Osteocyte (in vitro differentiated cells): ENCODE results near the gene PARK7. TPM values are rescaled to one million over a fixed set of nuclear protein-coding genes. Genes with fewer than 3 reads are reported as not detected.

ENCODE experiments used
- DNase-seq: peaks from one replicate; pipeline ENCODE4 v3.0.0; 2021; ENCODE audit warnings: mixed read lengths; ENCODE audit not compliant: unreplicated experiment; ENCODE audit errors: extremely low spot score
- H3K27ac Mint-ChIP-seq: one replicate; pipeline ENCODE4 v1.8.0; 2021; ENCODE audit warnings: mild to moderate bottlenecking, mixed read lengths; ENCODE audit not compliant: unreplicated experiment
- H3K27me3 Mint-ChIP-seq: one replicate; pipeline ENCODE4 v1.8.0; 2021; ENCODE audit warnings: mixed read lengths; ENCODE audit not compliant: unreplicated experiment
- H3K36me3 Mint-ChIP-seq: one replicate; pipeline ENCODE4 v1.8.0; 2021; ENCODE audit warnings: mixed read lengths; ENCODE audit not compliant: unreplicated experiment
- H3K4me1 Mint-ChIP-seq: one replicate; pipeline ENCODE4 v1.8.0; 2021; ENCODE audit warnings: mixed read lengths; ENCODE audit not compliant: unreplicated experiment
- H3K4me3 Mint-ChIP-seq: one replicate; pipeline ENCODE4 v1.8.0; 2021; ENCODE audit warnings: mild to moderate bottlenecking, moderate library complexity, mixed read lengths; ENCODE audit not compliant: unreplicated experiment
- H3K9me3 Mint-ChIP-seq: one replicate; pipeline ENCODE4 v1.8.0; 2021; ENCODE audit warnings: mixed read lengths; ENCODE audit not compliant: unreplicated experiment
- CTCF ChIP-seq: fragments of 200-600 bp; sonication (generic); IDR thresholded peaks from 2 replicates; pipeline ENCODE4 v1.5.0; 2021; ENCODE audit warnings: antibody characterized with exemption, mild to moderate bottlenecking, moderate library complexity
- total RNA-seq: library from RNA; stranded (reverse); gene quantifications from 2 replicates; pipeline ENCODE4 v1.2.1, GENCODE V29; 2021

The PARK7 gene
- total RNA-seq, 1 donor from 2014 or later, result 263 TPM

DNA sequence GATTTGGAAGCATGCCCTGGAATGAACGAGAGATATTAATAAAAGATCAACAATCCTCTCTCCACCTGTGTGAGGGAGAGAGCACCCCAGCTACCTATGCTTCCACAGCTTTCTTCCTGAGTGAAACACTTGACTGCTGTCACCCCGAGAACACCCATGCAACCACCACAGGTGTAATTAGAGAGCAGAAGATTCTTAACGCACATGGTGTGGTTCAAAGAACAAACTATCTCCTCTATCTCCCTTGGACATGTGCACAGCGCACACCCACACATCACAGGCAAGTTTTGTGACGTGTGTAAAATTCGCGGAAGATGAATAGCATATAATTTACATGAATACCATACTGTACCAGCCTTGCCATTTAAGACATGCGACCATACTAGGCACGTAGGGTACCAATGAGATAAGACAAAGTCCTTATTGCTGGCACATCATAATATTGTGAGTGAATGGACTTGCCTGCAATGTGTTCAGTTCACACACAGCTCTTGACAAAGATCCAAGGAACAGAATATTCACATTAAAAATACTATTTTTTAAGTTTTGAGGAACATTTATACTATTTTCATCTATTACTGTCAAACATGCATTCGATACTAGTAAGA lies 53.0 kb downstream of the PARK7 start:
- Mint-ChIP-seq H3K27me3 (no peaks in the 10 kb centered on the region), H3K4me1 (peaks cover 52% of the 10 kb centered on the region), H3K9me3 (no peaks in the 10 kb centered on the region), H3K36me3 (peaks cover 42% of the 10 kb centered on the region), H3K4me3 (no peak overlapping the region), H3K27ac (no peak overlapping the region)
- no peak for TF ChIP-seq CTCF
- DNase-seq, result no peak

DNA sequence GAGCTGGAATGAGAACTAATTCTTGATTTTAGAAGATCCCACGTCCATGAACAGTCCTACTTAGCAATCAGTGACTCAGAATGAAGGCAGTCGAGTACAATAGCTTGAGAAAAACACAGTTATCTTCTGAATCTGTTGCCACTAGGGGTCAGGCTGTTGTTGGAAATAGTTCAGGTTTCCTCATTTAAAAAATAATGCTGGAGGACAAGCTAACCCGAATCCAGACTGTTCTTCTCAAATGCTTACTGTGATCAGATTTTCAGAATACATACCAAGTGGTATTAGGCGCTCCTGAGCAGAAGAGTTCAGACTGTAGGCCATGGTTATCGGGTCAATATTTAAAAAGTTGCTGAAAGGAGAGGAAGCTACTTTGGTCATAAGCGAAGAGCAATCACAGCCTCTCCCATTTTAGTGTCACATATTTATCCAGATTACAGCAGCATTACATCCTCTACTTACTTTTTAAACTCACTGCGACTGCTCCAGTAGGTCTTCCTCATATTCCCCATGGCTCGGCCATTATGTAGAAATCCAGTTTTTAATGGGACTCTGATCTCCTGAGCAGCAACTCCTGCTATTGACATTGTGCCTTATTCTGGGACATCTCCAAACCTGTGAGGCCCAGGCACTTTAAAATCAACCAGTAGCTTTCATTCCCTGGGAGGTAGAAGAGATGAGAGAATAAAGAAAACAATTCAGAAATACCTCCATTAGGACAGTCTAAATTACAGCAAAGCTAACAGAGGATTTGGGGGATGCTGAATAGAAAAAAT lies 53.7 kb downstream of the PARK7 start:
- no peaks in the 10 kb centered on the region for H3K9me3 Mint-ChIP-seq
- H3K4me1 Mint-ChIP-seq, result peaks cover 59% of the 10 kb centered on the region
- peak; percentile 74 for TF ChIP-seq CTCF
- DNase-seq, result no peak
- no peaks in the 10 kb centered on the region for H3K27me3 Mint-ChIP-seq
- peaks cover 38% of the 10 kb centered on the region for H3K36me3 Mint-ChIP-seq
- peak overlapping the region; percentile 69 for H3K27ac Mint-ChIP-seq
- H3K4me3 Mint-ChIP-seq, result no peak overlapping the region

- Mint-ChIP-seq H3K4me3 (no peak overlapping the region), H3K27ac (peak overlapping the region; percentile 69), H3K9me3 (no peaks in the 10 kb centered on the region), H3K4me1 (peaks cover 65% of the 10 kb centered on the region), H3K27me3 (no peaks in the 10 kb centered on the region), H3K36me3 (peaks cover 35% of the 10 kb centered on the region)
- no peak for DNase-seq
- no peak for TF ChIP-seq CTCF
Observed at GRCh38 chr1:8015809-8016165, 54.3 kb downstream of the PARK7 start.

GRCh38 chr1:8016210-8016894 lies 54.8 kb downstream of the PARK7 start:
- DNase-seq, result no peak
- no peak overlapping the region for H3K4me3 Mint-ChIP-seq
- H3K27ac Mint-ChIP-seq, result peak overlapping the region; percentile 69
- TF ChIP-seq CTCF, result no peak
- H3K4me1 Mint-ChIP-seq, result peaks cover 70% of the 10 kb centered on the region
- no peaks in the 10 kb centered on the region for H3K27me3 Mint-ChIP-seq
- H3K9me3 Mint-ChIP-seq, result no peaks in the 10 kb centered on the region
- H3K36me3 Mint-ChIP-seq, result peaks cover 32% of the 10 kb centered on the region

GRCh38 chr1:8016895-8017241 lies 55.4 kb downstream of the PARK7 start:
- H3K4me3 Mint-ChIP-seq, result no peak overlapping the region
- TF ChIP-seq CTCF, result no peak
- no peak overlapping the region for H3K27ac Mint-ChIP-seq
- no peaks in the 10 kb centered on the region for H3K9me3 Mint-ChIP-seq
- no peaks in the 10 kb centered on the region for H3K27me3 Mint-ChIP-seq
- peaks cover 73% of the 10 kb centered on the region for H3K4me1 Mint-ChIP-seq
- DNase-seq, result no peak
- peaks cover 31% of the 10 kb centered on the region for H3K36me3 Mint-ChIP-seq
